Chondrocyte (in vitro differentiated cells): ENCODE data around the gene KIAA1217. TPM values are rescaled to one million over a fixed set of nuclear protein-coding genes. Genes with fewer than 3 reads are reported as not detected.
A peak's percentile ranks its signal among the peaks of the same experiment; 100 is the strongest.

Source experiments
- DNase-seq: peaks from one replicate; pipeline ENCODE4 v3.0.0; 2021; ENCODE audit warnings: mixed read lengths, low spot score
- H3K27ac Mint-ChIP-seq: one replicate; pipeline ENCODE4 v1.8.0; 2021; ENCODE audit warnings: mild to moderate bottlenecking, moderate library complexity, mixed read lengths; ENCODE audit not compliant: unreplicated experiment
- H3K27me3 Mint-ChIP-seq: 2 replicates; pipeline ENCODE4 v1.8.0; 2021; ENCODE audit warnings: low read depth, mixed read lengths
- H3K36me3 Mint-ChIP-seq: 2 replicates; pipeline ENCODE4 v1.8.0; 2021; ENCODE audit warnings: low read depth, mixed read lengths
- H3K4me1 Mint-ChIP-seq: 2 replicates; pipeline ENCODE4 v1.8.0; 2021; ENCODE audit warnings: low read depth, mild to moderate bottlenecking, mixed read lengths
- H3K4me3 Mint-ChIP-seq: one replicate; pipeline ENCODE4 v1.8.0; 2021; ENCODE audit warnings: mild to moderate bottlenecking, moderate library complexity, mixed read lengths; ENCODE audit not compliant: unreplicated experiment
- H3K9me3 Mint-ChIP-seq: 2 replicates; pipeline ENCODE4 v1.8.0; 2021; ENCODE audit warnings: low read depth, mixed read lengths
- CTCF ChIP-seq: fragments of 200-600 bp; sonication (generic); IDR thresholded peaks from 2 replicates; pipeline ENCODE4 v1.5.0; 2021; ENCODE audit warnings: antibody characterized with exemption, mild to moderate bottlenecking, moderate library complexity
- total RNA-seq: library from RNA; stranded (reverse); gene quantifications from 3 replicates; pipeline ENCODE4 v1.2.1, GENCODE V29; 2021

Gene KIAA1217
- total RNA-seq, 1 donor from 2014 or later: 13.2 TPM

- no peaks in the 10 kb centered on the region for H3K36me3 Mint-ChIP-seq
- H3K9me3 Mint-ChIP-seq: no peaks in the 10 kb centered on the region
- no peak for TF ChIP-seq CTCF
- no peak overlapping the region for H3K27ac Mint-ChIP-seq
- peaks cover 43% of the 10 kb centered on the region for H3K4me1 Mint-ChIP-seq
- no peaks in the 10 kb centered on the region for H3K27me3 Mint-ChIP-seq
- no peak for DNase-seq
- peak overlapping the region; percentile 16 for H3K4me3 Mint-ChIP-seq
These were observed 242.4 kb downstream of the KIAA1217 start for GRCh38 chr10:24451325-24451820.

- no peak overlapping the region for H3K27ac Mint-ChIP-seq
- H3K9me3 Mint-ChIP-seq: no peaks in the 10 kb centered on the region
- no peak for TF ChIP-seq CTCF
- no peak overlapping the region for H3K4me3 Mint-ChIP-seq
- peaks cover 39% of the 10 kb centered on the region for H3K4me1 Mint-ChIP-seq
- H3K36me3 Mint-ChIP-seq: no peaks in the 10 kb centered on the region
- H3K27me3 Mint-ChIP-seq: no peaks in the 10 kb centered on the region
- no peak for DNase-seq
These were observed 243.1 kb downstream of the KIAA1217 start for GRCh38 chr10:24452030-24452429.

- DNase-seq: no peak
- H3K4me1 Mint-ChIP-seq: peaks cover 47% of the 10 kb centered on the region
- no peaks in the 10 kb centered on the region for H3K27me3 Mint-ChIP-seq
- H3K4me3 Mint-ChIP-seq: no peak overlapping the region
- no peaks in the 10 kb centered on the region for H3K9me3 Mint-ChIP-seq
- no peak overlapping the region for H3K27ac Mint-ChIP-seq
- no peaks in the 10 kb centered on the region for H3K36me3 Mint-ChIP-seq
- no peak for TF ChIP-seq CTCF
These were observed 244.5 kb downstream of the KIAA1217 start for GRCh38 chr10:24453404-24453830.

- no peak for DNase-seq
- no peak for TF ChIP-seq CTCF
- H3K4me1 Mint-ChIP-seq: peaks cover 43% of the 10 kb centered on the region
- H3K36me3 Mint-ChIP-seq: no peaks in the 10 kb centered on the region
- H3K27ac Mint-ChIP-seq: no peak overlapping the region
- H3K9me3 Mint-ChIP-seq: no peaks in the 10 kb centered on the region
- no peaks in the 10 kb centered on the region for H3K27me3 Mint-ChIP-seq
- H3K4me3 Mint-ChIP-seq: no peak overlapping the region
These were observed 245.0 kb downstream of the KIAA1217 start for GRCh38 chr10:24453973-24454372.

GRCh38 chr10:24455447-24455846 is 246.5 kb downstream of the KIAA1217 start:
- H3K4me1 Mint-ChIP-seq: peaks cover 32% of the 10 kb centered on the region
- H3K27me3 Mint-ChIP-seq: no peaks in the 10 kb centered on the region
- no peak overlapping the region for H3K4me3 Mint-ChIP-seq
- no peaks in the 10 kb centered on the region for H3K9me3 Mint-ChIP-seq
- TF ChIP-seq CTCF: no peak
- no peak overlapping the region for H3K27ac Mint-ChIP-seq
- DNase-seq: no peak
- H3K36me3 Mint-ChIP-seq: no peaks in the 10 kb centered on the region
